Skin epidermis (tissue), 12 donors: Measurements from ENCODE around the gene NUAK2.
A peak's percentile ranks its signal among the peaks of the same experiment; 100 is the strongest.

ENCODE experiments used
- H3K27ac ChIP-seq, 21 experiments: fragments of 200-600 bp; sonication (generic) in 11 of 21; one replicate each; pipeline ENCODE4 v1.5.0; 2020; ENCODE audit warnings: mild to moderate bottlenecking in 3 of 21, inconsistent platforms in 2 of 21, moderate library complexity in 2 of 21
- H3K4me3 ChIP-seq, 7 experiments: fragments of 200-600 bp; sonication (generic) in 2 of 7; one replicate each; pipeline ENCODE4 v1.5.0; 2020; ENCODE audit warnings: inconsistent platforms in 2 of 7, mild to moderate bottlenecking in 2 of 7, moderate library complexity in 1 of 7

Gene NUAK2

DNA sequence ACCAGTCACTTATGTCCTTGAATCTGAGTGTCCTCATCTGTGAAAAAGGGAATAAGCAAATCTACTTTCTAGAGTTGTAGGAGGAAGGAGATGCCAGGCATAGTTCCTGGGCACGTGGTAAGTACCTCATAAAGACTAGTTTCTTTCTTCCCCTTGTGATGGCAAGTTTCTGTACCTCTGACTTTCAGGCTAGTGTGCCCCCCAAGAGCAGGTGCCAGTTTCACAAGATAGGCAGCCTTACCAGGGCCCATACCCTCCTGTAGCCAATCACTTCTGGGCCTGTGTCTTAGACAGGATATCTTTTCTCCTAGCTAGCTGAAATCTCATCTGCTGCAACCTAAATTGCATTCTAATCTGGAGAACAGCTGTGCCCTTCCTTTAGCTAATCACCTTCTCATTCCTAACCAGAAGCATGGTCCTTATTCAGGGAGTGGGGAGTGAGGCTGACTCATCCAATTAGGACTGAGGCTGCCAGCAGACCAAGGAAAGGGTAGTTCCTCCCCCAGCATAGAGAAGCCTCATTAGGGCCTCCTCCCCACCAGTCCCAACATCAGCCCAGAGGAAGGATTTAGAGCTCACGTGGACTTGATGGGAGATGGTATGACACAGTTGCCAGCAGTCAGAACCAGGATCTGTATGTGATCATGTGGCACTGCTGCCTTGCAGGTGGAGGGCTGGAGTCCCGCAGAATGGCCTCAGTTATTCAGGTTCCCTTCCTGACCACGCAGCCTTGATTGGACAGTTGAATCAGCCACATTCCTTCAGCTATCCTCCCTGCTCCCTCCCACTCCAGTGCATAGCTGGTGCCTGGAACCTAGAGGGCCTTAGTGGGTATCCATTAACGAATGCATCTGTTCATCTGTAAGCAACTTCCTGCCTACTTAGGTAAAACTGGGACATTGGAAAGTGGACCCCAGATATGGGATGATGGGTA lies 27.3 kb upstream of the NUAK2 start:
- Histone ChIP-seq H3K4me3 (no peak overlapping the region), H3K27ac (no peak overlapping the region)

DNA sequence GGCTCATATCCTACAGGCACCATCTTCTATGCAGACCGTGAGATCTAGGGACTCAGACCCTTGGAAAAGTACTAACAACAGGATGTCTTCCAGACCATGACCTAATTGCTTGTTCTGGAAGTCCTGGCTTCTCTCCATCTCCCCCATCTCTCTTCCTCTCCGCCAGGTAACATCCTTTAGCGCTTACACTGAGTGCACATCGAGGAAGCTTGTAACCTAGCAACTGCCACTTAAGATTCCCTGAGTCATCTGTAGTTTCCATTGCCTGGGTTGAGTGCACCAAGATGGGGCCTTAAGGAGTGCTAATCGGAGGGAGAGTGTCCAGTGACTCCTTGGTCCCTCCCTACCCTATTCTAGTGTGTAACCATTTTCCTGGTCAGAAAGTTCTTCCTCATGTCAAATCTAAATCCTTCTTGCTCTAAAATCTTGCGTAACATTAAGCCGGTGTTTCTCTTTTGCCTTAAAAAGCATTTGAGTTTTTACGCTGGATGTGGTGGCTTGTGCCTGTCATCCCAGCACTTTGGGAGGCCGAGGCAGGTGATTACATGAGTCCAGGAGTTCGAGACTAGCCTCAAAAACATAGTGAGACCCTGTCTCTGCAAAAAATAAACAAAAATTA lies 25.5 kb upstream of the NUAK2 start:
- Histone ChIP-seq H3K27ac (no peak overlapping the region), H3K4me3 (no peak overlapping the region)

DNA sequence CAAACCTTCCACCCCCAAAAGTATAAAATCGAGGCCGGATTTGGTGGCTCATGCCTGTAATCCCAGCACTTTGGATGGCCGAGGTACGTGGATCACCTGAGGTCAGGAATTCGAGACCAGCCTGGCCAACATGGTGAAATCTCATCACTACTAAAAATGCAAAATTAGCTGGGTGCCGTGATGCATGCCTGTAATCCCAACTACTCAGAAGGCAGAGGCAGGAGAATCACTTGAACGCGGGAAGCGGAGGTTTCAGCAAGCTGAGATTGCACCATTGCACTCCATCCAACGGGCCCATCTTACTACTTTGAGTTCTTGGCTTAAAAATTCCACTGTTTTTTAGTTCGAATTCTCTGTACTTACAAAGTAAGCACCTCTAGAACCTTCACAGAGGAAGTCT lies 24.2 kb upstream of the NUAK2 start:
- no peak overlapping the region for H3K27ac ChIP-seq
- no peak overlapping the region for H3K4me3 ChIP-seq

DNA sequence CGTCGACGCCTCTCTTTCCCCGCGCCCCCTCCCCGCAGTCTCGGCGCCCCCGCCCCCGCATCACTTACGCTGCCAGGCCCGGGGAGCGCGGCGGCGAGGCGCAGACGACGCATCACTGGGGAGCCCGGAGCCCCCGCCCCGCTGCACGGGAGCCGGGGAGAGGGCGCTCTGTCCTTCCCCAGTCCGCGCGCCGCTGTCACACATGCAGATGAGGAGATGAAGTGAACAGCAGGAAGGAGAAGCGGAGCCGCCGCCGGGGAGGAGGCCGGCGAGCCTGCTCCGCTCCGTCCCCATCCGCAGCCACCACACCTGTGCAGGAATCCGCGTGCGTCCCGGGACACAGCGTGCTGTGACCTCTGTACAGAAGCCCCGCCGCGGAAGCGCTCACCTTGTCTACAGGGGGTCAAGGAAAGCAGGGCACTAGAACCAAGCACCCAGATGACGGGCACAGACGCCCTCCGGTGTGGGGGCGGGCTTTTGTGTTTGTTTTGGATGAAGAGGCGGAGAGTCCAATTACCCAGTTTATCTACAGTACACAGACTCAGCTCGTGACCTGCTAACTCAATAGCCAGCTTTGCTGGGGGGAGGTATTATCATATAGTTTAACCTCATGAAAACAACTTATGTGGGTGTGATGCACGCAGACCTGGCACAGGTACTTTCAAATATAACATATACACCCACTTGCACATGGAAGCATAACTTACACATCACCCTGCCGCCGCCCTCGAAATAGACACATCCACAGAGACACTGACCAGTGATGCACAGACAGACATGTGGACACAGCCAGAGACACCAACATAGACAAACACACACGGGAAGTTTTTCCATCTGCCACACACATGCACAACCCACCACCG lies 22.8 kb upstream of the NUAK2 start:
- H3K27ac ChIP-seq: no peak overlapping the region

DNA sequence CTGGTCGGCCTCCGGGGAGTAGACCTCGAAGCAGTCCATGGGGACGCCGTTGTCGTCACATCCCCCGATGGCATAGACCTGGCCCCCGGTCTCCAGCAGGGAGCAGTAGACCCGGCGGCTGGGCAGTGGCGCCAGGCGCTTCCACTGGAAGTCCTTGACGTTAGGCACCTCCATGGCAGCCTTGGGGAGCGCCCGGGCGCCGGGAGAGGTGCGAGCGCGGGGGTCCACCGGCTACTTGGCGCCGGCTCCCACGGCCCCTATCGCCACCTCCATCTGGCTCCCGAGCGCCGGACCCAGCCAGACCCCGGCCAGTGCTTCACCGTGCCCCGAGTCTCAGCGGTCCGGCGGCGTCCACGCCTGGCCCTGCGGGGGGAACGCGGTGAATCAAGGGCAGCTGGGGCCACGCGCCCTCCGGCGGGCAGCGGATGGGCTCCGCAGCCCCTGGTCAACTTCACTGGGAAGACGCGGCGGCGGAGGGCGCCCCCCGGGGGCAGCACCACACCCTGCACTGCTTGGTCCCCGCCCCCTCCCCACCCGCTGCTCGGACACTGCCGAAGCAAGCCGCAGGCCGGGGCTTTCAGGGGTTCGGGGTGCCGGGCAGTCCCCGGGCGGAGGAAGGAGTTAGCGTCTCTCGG lies 22.0 kb upstream of the NUAK2 start:
- H3K4me3 ChIP-seq: peak overlapping the region in 5 of 7 experiments; percentile 3 to 38 (median 12)
- no peak overlapping the region for H3K27ac ChIP-seq

More for the DNA sequence above, 22.8 kb upstream of the NUAK2 start:
- peak overlapping the region in 5 of 7 experiments; percentile 3 to 38 (median 12) for H3K4me3 ChIP-seq

DNA sequence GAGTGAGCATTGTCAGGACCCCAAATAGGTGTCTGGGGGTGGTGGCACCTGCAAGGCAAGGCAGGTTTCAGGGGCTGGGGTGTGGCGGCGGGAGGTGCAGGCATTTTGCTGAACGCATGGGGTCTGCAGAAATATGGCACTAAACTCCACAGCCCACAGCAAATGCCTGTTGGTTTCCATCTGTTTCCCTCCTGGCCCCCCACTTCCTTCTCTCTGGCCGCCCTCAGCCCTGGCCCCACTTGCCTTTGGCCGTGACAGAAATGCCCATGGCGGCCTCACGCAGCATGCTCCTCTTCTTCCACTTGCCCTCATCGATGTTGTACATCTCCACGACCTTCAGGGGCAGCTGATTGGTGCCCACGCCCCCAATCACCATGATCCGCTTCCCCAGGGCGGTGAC lies 21.4 kb upstream of the NUAK2 start:
- no peak overlapping the region for H3K27ac ChIP-seq
- H3K4me3 ChIP-seq: no peak overlapping the region

DNA sequence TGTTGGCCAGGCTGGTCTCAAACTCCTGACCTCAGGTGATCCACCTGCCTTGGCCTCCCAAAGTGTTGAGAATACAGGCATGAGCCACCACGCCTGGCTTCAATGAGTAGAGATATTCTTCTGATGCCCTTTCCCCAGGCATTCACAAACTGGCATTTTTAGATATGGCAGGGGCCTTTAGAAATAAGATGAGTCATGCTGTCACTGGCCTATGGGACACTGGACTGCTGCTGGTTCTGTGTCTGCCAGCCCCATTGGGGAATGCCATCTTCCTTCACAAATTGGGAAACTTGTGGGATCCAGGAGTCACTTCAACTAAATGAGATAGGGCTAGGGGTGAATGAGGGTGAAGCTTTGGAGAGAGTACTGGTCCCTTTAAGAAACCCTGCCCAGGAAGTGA lies 19.1 kb upstream of the NUAK2 start:
- Histone ChIP-seq H3K27ac (no peak overlapping the region), H3K4me3 (no peak overlapping the region)

DNA sequence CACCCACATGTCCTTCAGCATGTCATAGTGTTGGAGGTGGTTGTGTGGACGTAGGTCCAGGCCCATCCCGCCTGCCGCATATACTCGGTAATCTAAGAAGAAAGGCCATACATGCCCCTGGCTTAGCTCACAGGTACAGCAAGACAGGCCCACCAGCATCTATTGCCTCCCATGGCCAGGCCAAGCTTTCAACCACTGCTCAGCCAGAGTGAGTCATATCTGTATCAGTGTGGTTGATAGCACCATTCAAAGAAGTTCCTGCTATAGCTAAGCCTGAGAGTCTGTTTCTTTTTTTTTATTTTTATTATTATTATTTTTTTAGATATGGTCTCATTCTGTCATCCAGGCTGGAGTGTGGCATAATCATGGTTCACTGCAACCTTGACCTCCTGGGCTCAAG lies 18.2 kb upstream of the NUAK2 start:
- no peak overlapping the region for H3K4me3 ChIP-seq
- no peak overlapping the region for H3K27ac ChIP-seq

DNA sequence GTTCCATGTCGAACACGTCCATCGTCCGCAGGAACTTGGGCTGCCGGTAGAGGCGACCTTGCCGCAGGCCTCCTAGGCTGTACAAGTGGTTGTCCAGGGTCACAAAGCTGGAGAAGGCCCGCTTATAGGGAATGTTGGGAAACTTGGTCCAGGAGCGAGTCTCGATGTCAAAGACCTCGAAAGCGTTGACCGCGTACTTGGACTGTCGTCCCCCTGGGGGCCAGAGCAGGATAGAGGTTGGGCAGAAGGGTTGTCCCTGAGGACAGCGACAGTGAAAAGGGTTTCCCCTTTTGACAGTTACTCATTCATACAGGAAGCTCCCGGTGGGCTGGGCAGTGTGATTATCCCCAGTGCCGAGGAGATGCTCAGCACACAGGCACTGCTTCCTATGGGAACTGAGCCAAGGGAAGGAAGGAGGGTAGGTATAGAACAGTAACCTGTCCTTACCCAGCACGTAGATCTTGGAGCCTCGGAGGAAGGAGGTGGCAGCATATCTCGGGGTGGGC lies 17.7 kb upstream of the NUAK2 start:
- Histone ChIP-seq H3K27ac (no peak overlapping the region), H3K4me3 (no peak overlapping the region)

DNA sequence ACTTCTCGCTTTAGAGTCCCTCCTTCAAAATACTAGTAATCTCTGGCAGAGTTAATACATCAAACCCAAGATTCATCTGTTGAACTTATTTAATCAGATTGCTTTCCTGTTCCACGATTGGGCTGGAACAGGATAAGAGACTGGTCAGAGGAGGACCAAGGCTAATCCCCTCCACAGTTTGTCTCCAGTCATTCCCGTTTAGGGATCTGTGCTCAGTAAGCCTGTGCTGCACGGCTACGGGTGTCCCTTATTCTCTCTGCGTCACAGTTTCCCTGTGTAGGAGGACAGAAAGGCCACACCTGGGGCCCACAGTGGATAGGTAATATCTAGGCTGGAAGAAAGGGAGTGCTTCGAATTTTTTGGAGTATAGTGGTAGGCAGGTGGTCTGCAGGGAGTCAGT lies 16.5 kb upstream of the NUAK2 start:
- Histone ChIP-seq H3K27ac (no peak overlapping the region), H3K4me3 (no peak overlapping the region)

DNA sequence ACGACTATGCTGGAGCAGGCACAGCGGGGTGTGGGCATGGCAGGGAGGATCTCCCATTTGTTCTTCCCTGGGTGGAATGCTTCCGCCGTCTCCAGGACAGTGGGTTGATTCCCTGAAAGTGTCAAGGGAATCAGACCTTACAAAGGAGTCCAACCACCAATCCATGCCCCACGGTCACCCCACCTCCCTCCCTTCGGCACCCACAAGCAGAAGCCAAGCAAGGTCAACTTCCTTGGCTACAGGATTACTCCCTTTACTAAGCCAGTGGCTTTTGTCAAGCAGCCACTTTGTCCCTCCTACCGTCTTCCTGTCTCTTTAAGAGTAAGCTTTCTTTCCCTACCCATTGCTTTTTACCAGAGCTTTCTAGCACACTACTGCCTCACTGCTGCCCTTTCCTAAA lies 15.9 kb upstream of the NUAK2 start:
- no peak overlapping the region for H3K4me3 ChIP-seq
- no peak overlapping the region for H3K27ac ChIP-seq

DNA sequence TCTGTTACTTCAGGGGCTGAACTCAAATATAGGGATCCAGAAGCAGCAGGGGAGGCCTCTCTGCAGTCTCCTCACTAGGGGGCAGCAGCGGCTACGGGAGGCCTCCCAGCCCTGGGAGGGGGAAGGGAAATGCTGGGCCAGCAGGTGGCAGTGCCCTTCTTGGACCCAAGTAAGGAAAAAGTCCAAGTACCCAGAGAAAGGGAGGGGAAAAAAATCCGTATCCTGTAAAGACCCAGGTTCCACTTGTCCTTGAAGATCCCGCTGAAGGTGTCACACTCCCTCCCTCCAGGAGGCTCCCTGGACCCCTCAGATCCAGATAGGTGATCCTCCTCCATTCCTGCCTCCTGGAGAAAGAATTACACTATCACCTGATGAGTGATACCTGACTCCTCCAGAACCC lies 14.1 kb upstream of the NUAK2 start:
- H3K4me3 ChIP-seq: no peak overlapping the region
- H3K27ac ChIP-seq: no peak overlapping the region

DNA sequence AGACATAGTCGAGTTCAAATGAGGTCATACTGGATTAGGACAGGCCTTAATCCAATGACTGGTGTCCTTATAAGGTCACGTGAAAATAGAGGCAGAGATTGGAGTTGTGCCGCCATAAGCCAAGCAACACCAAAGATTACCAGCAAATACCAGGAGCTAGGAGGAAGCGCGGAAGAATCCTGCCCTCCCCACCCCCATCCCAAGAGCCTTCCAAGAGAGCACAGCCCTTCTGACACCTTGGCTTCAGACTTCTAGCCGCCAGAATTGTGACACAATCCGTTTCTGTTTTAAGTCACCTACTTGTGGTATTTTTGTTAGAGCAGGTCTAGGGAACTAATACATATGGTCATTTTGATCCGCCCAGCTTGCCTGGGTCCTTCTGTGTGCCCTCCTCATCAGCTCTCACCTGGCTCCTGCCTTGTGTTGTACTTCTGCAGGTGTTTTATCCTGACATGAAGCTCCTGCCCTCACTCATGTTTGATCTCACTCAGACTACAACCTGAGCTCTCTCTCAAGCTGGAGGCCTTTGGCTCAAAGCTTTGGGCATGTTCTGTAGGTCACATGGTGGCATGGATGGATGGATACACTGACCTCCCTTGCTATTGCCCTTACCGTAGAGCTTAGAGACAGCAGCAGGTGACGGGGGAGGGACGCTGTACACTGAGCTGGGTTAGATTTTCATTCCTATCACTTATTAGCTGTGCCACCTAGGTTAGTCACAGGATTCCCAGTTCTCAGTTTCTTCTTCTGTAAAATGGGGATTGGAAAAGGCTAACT lies 10.7 kb upstream of the NUAK2 start:
- H3K4me3 ChIP-seq: no peak overlapping the region
- H3K27ac ChIP-seq: no peak overlapping the region

DNA sequence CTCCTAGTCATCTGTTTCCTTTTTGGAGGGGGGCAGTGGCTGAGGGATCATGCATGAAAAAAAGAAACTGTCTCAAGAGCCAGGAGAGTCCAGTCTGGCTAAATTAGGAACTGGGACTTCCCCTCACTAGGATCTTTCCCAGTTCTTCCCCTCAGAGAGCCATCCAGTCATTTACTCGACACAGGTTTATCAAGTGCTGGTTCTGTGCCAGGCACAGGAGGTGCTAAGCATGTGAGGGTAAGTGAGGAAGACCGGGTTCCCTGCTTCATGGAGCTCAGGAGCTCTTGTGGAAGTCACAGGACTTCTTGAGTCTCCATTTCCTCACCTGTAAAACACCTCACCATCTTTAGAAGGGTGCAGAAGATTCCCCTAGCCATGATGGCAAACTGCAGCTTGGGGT lies 8.6 kb upstream of the NUAK2 start:
- H3K4me3 ChIP-seq: no peak overlapping the region
- no peak overlapping the region for H3K27ac ChIP-seq

DNA sequence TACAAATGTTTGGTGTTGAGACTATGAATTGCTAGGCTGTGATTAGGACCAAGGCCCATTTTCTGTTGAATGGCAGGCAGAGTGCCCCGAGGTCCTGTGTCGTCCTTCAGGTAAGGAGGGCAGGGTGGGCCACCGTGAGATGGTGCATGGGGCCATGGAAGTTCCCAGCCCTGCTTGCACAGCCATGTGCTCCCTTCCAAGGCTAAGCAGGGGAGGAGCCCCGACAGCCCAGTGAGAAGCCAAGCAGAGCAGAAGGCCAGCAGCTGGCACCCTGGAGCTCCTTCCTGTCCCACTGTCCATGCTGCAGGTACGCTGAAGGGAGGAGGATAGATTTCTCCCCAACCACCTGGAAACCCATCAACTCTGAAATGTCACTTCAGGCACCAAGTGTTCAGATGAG lies 8.2 kb upstream of the NUAK2 start:
- H3K27ac ChIP-seq: no peak overlapping the region
- H3K4me3 ChIP-seq: no peak overlapping the region

DNA sequence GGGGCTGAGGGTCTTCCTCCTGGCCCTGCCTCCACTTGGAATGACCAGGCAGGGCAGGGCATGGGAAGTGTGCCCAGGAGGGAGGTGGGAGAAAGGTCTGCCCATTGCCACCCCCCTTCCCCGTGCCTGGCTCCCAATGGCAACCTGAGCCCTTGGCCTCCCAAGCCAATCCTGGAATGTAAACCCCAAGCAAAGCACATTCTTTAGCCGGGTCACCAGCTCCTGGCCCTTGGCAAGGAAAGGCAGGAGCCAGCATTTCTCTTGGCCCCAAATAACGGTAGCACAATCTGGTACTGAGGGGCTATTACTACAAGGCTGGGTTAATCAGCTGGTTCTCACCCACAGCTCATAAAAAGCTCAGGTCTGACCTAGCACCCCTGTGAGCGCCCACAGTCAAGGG lies 6.9 kb upstream of the NUAK2 start:
- H3K4me3 ChIP-seq: no peak overlapping the region
- H3K27ac ChIP-seq: no peak overlapping the region

DNA sequence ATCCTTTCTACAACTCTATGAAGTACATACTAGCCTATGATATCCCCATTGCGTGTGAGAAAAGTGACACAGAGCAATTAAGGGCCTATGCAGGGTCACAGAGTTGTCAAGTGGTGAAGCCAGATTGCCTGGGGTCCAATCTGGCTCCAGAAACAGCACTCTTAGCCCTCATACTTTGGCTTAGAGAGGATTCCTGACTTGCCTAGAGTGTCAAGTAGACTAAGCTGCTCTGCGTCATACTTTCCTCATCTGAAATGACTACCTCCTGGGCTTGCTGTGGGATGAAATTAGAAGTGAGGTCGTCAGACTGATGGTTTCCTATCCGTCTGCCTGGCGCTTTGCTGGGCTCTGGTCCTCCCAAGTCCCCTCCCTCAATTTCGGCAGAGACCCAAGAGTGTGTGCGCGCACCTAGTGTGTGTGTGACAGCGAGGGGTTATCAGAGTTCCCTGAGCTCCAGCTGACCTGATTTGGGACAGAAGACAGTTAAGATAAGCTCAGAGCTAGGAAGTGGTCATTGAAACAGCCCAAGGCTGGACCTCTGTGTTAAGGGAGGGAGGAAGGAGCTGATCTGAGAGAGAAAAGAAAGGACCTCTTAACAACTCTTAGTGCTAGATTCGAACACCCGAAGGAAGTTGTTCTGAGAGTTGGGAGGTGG lies 5.4 kb upstream of the NUAK2 start:
- Histone ChIP-seq H3K27ac (no peak overlapping the region), H3K4me3 (no peak overlapping the region)

DNA sequence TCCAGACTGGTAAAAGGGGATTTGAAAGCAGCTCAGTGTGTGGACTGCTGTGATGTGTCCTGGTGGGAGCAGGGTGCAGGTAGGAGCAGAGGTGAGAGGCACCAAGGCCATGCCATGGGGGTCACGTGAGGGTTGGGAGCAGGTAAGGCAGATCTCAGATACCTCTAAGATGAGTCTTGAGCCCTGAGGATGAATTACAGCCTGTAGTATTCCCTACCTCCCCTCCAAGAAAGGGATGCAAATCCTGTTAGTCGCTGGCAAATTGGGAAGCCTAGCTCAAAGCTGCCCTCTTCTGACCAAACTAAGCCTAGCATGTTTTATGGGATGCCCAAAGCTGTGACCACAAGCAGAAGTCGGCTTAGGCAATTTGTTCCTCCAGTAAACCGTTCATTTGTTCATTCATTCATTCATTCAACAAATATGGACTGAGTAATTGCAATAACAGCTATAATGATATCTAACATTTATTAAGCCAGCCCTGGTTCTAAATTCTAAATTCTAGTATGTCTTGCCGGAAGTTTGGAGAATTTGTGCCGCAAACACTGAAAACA lies 3.9 kb upstream of the NUAK2 start:
- no peak overlapping the region for H3K4me3 ChIP-seq
- H3K27ac ChIP-seq: no peak overlapping the region
